GM18868 (cell line): Measurements from ENCODE around the gene GSTA5.
"Not testable (repeated sequence)": the region's sequence is repeated elsewhere in the genome, so short reads cannot be mapped to it uniquely, and the experiment has no call there.

Source experiments
- ATAC-seq: cut with Tn5 transposase; IDR thresholded peaks from one replicate; pipeline ENCODE4 v1.9.1; 2021; ENCODE audit warnings: mild to moderate bottlenecking, moderate library complexity; ENCODE audit not compliant: unreplicated experiment

GSTA5 gene

DNA sequence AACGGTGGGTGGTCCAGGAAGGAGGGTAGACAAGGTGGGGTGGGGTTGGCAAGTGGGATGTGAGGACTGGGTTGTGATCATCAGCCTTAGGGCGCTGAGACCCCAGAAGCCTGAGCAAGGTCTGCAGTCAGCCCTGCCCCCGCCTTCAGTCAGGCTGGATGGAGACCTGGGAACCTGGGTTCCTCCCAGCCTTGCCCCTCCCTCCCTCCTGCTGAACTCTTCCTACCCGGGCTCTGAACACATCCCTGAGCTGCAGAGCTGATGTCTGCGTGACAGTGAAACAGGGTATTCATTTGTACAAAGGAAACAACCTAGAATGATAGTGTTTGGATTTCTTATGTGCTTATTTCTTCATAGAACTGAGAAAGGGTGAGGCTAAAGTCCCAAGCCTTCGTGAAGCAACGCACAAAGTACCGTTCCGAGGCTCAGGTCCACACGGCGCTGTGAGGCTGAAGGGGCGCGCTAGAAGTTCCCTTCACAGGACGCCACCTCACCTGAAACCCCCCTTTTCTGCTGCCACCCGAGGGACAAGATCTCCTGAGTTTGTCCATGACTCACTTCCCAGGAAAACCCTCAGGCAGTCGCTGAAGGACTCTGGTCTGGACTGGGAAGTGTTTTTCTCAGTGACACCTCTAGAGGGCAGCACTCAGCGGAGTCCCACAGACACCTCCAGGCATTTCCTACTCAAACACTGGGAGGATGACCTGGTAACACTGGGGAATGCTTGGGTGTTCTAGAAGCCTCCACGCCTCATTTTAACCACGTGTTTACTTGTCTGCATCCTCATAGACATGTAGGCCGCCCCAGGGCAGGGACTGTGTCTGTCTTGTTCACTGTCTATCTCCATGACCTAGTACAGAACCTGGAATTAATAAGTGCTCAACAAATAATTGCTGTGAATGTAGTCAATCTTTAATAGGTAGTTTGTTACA, 1.2 kb downstream of the GSTA5 start:
- peak; percentile 84 for ATAC-seq

- ATAC-seq: no peak
These were observed 6.1 kb downstream of the GSTA5 start for GRCh38 chr6:52834481-52834880.

- ATAC-seq: not testable (repeated sequence)
These were observed 9.7 kb downstream of the GSTA5 start for GRCh38 chr6:52830869-52831268.

DNA sequence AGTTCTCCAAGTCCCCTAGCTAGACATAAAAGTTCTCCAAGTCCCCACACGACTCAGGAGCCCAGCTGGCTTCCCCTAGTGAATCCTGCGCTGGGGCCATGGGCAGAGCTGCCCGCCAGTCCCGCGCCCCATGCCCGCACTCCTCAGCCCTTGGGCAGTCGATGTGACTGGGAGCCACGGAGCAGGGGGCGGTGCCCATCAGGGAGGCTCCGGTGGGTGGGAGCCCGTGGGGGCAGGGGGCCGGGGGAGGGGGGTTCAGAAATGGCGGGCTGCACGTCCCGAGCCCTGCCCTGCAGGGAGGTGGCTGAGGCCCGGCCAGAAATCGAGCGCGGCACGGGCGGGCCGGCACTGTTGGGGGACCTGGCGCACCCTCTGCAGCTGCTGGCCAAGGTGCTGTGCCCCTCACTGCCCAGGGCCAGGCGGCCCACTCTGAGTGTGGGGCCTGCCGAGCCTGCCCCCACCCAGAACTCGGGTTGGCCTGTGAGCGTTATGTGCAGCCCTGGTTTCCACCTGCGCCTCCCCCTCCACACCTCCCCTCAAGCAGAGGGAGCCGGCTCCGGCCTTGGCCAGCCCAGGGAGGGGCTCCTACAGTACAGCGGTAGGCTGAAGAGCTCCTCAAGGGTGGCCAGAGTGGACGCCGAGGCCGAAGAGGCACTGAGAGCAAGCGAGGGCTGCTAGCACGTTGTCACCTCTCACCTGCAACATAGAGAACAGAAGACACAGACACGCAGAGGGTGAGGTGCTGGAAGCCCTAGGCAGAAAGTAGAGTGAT, 11.4 kb downstream of the GSTA5 start:
- ATAC-seq: no peak

DNA sequence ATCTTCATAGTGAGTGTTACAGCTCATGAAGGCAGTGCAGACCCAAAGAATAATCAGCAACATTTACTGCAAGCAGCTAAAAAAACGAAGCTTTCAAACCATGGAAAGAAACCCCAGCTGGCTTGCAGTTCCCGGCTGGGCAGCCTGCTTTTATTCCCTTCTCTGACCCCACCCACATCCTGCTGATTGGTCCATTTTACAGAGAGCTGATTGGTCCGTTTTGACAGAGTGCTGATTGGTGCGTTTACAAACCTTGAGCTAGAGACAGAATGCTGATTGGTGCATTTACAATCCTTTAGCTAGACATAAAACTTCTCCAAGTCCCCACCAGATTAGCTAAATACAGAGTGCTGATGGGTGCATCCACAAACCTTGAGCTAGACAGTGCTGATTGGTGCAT, 12.0 kb downstream of the GSTA5 start:
- not testable (repeated sequence) for ATAC-seq

- not testable (repeated sequence) for ATAC-seq
These were observed 13.4 kb downstream of the GSTA5 start for GRCh38 chr6:52827073-52827783.

GRCh38 chr6:52826513-52826912, 14.1 kb downstream of the GSTA5 start:
- ATAC-seq: no peak

DNA sequence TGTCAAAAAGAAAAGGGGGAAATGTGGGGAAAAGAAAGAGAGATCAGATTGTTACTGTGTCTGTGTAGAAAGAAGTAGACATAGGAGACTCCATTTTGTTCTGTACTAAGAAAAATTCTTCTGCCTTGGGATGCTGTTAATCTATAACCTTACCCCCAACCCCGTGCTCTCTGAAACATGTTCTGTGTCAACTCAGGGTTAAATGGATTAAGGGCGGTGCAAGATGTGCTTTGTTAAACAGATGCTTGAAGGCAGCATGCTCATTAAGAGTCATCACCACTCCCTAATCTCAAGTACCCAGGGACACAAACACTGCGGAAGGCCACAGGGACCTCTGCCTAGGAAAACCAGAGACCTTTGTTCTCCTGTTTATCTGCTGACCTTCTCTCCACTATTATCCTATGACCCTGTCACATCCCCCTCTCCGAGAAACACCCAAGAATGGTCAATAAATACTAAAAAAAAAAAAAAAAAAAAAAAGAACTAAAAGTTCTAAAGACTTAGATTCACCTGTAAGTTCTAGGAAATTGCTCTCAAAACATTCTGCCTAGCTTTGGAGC, 14.6 kb downstream of the GSTA5 start:
- ATAC-seq: not testable (repeated sequence)

DNA sequence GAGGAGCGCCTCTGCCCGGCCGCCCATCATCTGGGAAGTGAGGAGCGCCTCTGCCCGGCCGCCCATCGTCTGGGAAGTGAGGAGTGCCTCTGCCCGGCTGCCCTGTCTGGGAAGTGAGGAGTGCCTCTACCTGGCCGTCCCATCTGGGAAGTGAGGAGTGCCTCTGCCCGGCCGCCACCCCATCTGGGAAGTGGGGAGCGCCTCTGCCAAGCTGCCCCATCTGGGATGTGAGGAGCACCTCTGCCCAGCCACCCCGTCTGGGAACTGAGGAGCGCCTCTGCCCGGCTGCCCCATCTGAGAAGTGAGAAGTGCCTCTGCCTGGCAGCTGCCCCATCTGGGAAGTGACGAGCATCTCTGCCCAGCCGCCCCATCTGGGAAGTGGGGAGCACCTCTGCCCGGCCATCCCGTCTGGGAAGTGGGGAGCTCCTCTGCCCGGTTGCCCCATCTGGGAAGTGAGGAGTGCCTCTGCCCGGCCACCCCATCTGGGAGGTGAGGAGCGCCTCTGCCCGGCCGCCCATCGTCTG, 15.3 kb downstream of the GSTA5 start:
- ATAC-seq: not testable (repeated sequence)

DNA sequence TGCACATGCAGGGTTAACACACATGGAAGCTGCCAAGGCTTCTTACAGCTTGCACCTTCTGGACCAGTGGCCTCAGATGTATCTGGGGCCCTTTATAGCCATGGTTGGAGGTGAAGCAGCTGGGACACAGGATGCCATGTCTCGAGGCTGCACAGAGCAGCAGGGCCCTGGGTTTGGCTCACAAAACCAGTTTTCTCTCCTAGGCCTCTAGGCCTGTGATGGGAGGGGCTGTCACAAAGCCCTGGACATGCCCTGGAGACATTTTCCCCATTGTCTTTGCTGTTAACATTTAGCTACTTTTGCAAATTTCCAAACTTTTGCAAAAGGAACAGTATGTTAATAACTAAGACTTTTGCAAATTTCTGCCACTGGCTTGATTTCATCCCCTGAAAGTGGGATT, 18.8 kb downstream of the GSTA5 start:
- ATAC-seq: no peak

- ATAC-seq: no peak
These were observed 20.4 kb downstream of the GSTA5 start for GRCh38 chr6:52820198-52820597.

GRCh38 chr6:52815167-52816092, 25.2 kb downstream of the GSTA5 start:
- peak; percentile 89 for ATAC-seq

GRCh38 chr6:52814545-52814944, 26.1 kb downstream of the GSTA5 start:
- not testable (repeated sequence) for ATAC-seq

DNA sequence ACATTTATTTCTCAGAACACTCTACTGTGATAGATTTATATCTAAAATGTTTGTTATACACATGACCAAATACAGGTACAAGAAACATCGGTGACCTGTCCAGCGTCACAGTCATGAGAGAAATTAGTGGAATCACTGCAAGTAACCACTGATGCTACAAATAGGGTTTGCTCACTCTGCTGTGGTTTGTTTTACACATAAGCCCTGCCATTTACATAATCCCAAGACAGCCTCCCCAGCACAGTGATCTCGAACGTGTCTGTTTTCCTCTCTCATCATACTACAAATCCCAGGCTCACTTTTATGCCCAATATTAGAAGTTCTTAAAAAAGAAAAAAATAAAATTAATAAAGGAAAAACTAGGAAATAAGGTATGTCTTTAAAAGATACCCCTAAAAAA, 30.8 kb downstream of the GSTA5 start:
- ATAC-seq: not testable (repeated sequence)

DNA sequence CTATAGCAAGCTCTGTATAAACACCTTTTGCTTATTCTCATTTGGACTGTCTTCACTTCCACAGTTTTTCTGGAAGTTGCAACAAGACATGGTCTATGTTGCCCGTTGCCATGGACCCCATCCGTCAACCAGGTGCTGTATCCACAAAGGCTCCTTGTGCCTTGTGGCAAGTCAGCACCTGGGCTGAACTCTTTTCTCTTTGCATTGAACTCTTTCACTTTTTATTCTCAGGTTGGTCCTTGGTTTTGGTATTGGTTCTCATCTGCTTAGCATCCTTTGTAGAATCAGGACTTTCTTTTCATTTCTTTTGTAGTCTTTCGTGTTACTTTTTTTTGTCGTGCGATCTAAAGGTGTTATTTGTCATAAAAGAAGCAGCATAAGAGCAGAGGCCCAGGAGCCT, 32.0 kb downstream of the GSTA5 start:
- no peak for ATAC-seq

DNA sequence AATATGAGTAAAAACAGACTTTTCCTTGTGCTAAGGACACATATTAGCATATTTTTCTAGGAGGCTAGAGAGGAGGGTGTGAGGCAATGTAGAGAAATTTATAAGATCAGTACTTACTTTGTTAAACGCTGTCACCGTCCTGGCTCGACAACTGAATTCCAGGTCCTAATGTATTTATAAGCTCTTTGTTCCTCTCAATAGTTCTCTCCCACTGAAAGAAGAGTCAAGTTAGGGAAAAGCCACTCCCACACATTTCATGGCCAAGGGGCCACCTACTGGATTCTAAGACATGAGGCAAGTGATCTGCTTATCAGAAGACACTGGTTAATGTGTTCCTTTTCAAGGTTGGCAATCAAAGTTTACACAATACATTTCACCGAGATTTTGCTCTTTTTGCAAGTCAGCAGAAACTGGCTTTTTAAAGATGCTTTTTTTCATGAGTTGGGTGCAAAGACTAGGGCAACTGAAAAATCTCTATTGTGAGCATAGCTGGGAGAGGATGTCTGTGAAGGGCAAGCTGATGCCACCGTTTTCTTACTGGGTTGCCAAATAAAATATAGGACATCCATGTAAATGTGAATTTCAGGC, 36.9 kb downstream of the GSTA5 start, which contains the start of gene GSTA1:
Gene GSTA1 (minus strand): TSS at position 149 of the 588 bp plus-strand sequence. CDS start 4,549 bp downstream, outside the sequence.
- not testable (repeated sequence) for ATAC-seq

DNA sequence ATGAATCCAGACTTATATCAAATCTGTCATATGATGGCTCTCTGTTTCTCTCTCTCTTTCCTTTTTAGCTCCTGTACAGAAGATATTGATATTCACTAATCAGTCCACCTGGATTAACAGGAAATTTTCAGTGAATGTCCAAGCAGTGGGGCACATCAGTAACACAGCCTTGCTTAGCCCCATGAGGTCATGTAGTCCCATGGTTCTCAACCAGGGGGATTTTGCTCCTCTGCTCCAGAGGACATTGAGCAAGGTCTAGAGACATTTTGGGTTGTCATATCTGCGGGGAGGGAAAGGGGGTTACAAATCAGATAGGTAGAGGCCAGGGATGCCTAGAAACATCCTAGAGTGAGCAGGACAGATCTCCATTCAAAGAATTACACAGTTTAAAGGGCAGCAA, 37.8 kb downstream of the GSTA5 start:
- ATAC-seq: no peak

DNA sequence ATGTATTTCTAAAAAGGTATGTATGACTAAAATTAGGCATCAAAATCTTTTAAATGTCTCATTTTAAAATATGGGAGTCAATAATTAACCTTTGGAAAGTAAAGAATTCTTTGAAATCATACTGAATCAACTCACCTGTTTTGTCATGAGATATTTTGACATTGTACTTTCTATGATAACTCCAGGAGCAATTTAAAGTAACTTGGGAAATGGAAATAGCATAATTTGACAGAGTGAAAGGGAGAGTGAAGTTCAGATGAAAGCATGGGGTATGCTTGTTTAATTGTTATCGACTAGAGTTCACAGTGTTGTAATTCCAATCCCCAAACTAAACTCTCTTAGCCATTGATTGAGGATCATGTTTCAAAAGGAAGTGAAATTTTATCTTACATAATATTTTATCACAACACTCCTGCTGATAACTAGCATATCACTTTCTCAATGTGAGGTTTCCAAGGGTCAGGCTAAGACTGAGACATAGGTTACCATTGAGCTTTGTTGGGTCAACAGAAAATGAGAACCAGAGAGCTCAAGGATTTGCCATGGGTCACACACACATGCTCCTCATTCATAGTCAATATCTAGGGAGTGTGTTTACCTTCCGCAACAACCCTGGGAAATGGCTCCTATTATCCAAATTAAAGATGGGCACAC, 39.3 kb downstream of the GSTA5 start:
- no peak for ATAC-seq

GRCh38 chr6:52799272-52799671, 41.3 kb downstream of the GSTA5 start:
- not testable (repeated sequence) for ATAC-seq
